KG1 (cell line): ENCODE results near the gene MORN1.
"Not testable (repeated sequence)": the region's sequence is repeated elsewhere in the genome, so short reads cannot be mapped to it uniquely, and the experiment has no call there.

Experiments
- DNase-seq: peaks from one replicate; lab custom pipeline; 2025; lab: John Stamatoyannopoulos, UW

MORN1 gene

GRCh38 chr1:2337081-2337480 is 54.3 kb downstream of the MORN1 start:
- DNase-seq: no peak

GRCh38 chr1:2336499-2336898 is 54.9 kb downstream of the MORN1 start:
- no peak for DNase-seq

GRCh38 chr1:2335721-2336455 is 55.5 kb downstream of the MORN1 start:
- DNase-seq: no peak

GRCh38 chr1:2334883-2335534 is 56.3 kb downstream of the MORN1 start:
- DNase-seq: no peak

- DNase-seq: no peak
Observed at GRCh38 chr1:2334366-2334765, 57.0 kb downstream of the MORN1 start.

- not testable (repeated sequence) for DNase-seq
Observed at GRCh38 chr1:2331580-2331979, 59.8 kb downstream of the MORN1 start.

GRCh38 chr1:2331200-2331544 is 60.2 kb downstream of the MORN1 start:
- no peak for DNase-seq

- no peak for DNase-seq
Observed at GRCh38 chr1:2330519-2331199, 60.7 kb downstream of the MORN1 start.

GRCh38 chr1:2330035-2330434 is 61.3 kb downstream of the MORN1 start:
- DNase-seq: no peak

GRCh38 chr1:2328676-2329455 is 62.5 kb downstream of the MORN1 start:
- DNase-seq: no peak

- no peak for DNase-seq
Observed at GRCh38 chr1:2327841-2328240, 63.5 kb downstream of the MORN1 start.

GRCh38 chr1:2327162-2327561 is 64.2 kb downstream of the MORN1 start:
- DNase-seq: not testable (repeated sequence)

GRCh38 chr1:2326524-2326923 is 64.8 kb downstream of the MORN1 start:
- DNase-seq: no peak

GRCh38 chr1:2324553-2325366 is 66.6 kb downstream of the MORN1 start:
- DNase-seq: no peak

GRCh38 chr1:2323451-2323974 is 67.8 kb downstream of the MORN1 start:
- DNase-seq: no peak

- DNase-seq: no peak
Observed at GRCh38 chr1:2322581-2323211, 68.7 kb downstream of the MORN1 start.

GRCh38 chr1:2322065-2322571 is 69.2 kb downstream of the MORN1 start:
- no peak for DNase-seq

- DNase-seq: no peak
Observed at GRCh38 chr1:2320760-2321667, 70.3 kb downstream of the MORN1 start.

GRCh38 chr1:2320006-2320405 is 71.3 kb downstream of the MORN1 start:
- no peak for DNase-seq

- no peak for DNase-seq
Observed at GRCh38 chr1:2319291-2319690, 72.1 kb downstream of the MORN1 start.
